Loucy (cell line): ENCODE data around the gene WNT2B.
"Not testable (repeated sequence)": the region's sequence is repeated elsewhere in the genome, so short reads cannot be mapped to it uniquely, and the experiment has no call there.

Experiments used
- EZH2phosphoT487 ChIP-seq: fragments of 200-600 bp; IDR thresholded peaks from 2 replicates; pipeline ENCODE4 v1.6.1; 2018; ENCODE audit warnings: antibody characterized with exemption, mild to moderate bottlenecking, moderate library complexity, borderline replicate concordance
- TF ChIP-seq, protein P1 (sequence below): fragments of 200-600 bp; sonication (generic); conservative IDR thresholded peaks from 2 replicates; pipeline ENCODE4 v1.5.1; 2014; ENCODE audit warnings: mild to moderate bottlenecking, antibody characterized with exemption, low read length

DNA sequence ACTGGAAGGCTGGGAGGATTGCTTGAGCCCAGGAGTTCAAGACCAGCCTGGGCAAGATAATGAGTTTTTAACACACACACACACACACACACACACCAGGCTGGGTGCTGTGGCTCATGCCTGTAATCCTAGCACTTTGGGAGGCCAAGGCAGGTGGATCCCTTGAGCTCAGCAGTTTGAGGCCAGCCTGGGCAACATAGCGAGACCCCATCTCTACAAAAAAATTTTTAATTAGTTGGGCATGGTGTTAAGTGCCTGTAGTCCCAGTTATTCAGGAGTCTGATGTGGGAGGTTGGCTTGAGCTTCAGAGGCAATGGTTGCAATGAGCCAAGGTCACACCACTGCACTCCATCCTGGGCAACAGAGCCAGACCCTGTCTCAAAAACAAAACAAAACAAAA lies 22.7 kb upstream of the WNT2B start:
- TF ChIP-seq, protein P1, sequence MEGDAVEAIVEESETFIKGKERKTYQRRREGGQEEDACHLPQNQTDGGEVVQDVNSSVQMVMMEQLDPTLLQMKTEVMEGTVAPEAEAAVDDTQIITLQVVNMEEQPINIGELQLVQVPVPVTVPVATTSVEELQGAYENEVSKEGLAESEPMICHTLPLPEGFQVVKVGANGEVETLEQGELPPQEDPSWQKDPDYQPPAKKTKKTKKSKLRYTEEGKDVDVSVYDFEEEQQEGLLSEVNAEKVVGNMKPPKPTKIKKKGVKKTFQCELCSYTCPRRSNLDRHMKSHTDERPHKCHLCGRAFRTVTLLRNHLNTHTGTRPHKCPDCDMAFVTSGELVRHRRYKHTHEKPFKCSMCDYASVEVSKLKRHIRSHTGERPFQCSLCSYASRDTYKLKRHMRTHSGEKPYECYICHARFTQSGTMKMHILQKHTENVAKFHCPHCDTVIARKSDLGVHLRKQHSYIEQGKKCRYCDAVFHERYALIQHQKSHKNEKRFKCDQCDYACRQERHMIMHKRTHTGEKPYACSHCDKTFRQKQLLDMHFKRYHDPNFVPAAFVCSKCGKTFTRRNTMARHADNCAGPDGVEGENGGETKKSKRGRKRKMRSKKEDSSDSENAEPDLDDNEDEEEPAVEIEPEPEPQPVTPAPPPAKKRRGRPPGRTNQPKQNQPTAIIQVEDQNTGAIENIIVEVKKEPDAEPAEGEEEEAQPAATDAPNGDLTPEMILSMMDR: not testable (repeated sequence)
- not testable (repeated sequence) for TF ChIP-seq EZH2phosphoT487
